Mesothelial cell of epicardium (in vitro differentiated cells): Measurements from ENCODE around the gene COX7B. TPM values are rescaled to one million over a fixed set of nuclear protein-coding genes. Genes with fewer than 3 reads are reported as not detected.

Experiments used
- DNase-seq, 2 experiments: peaks; one replicate each; pipeline ENCODE4 v3.0.0; 2021; ENCODE audit warnings: low spot score in 2 of 2; ENCODE audit not compliant: unreplicated experiment in 2 of 2
- H3K27ac Mint-ChIP-seq: 2 replicates; pipeline ENCODE4 v1.8.0; 2021; ENCODE audit warnings: mixed read lengths
- H3K27me3 Mint-ChIP-seq: 2 replicates; pipeline ENCODE4 v1.8.0; 2021; ENCODE audit warnings: low read depth, mixed read lengths
- H3K36me3 Mint-ChIP-seq: 2 replicates; pipeline ENCODE4 v1.8.0; 2021; ENCODE audit warnings: mixed read lengths
- H3K4me1 Mint-ChIP-seq: 2 replicates; pipeline ENCODE4 v1.8.0; 2021; ENCODE audit warnings: mixed read lengths
- H3K4me3 Mint-ChIP-seq: 2 replicates; pipeline ENCODE4 v1.8.0; 2021; ENCODE audit warnings: mild to moderate bottlenecking, moderate library complexity, mixed read lengths
- H3K9me3 Mint-ChIP-seq: 2 replicates; pipeline ENCODE4 v1.8.0; 2021; ENCODE audit warnings: mixed read lengths
- total RNA-seq: library from RNA; stranded (reverse); gene quantifications from 3 replicates; pipeline ENCODE4 v1.2.1, GENCODE V29; 2021
- TF ChIP-seq, protein P1 (sequence below): fragments of 200-600 bp; sonication (generic); IDR thresholded peaks from one replicate; pipeline ENCODE4 v1.5.0; 2021; ENCODE audit warnings: antibody characterized with exemption; ENCODE audit not compliant: unreplicated experiment

COX7B gene
- total RNA-seq, 1 donor from 2014 or later, result 140 TPM

DNA sequence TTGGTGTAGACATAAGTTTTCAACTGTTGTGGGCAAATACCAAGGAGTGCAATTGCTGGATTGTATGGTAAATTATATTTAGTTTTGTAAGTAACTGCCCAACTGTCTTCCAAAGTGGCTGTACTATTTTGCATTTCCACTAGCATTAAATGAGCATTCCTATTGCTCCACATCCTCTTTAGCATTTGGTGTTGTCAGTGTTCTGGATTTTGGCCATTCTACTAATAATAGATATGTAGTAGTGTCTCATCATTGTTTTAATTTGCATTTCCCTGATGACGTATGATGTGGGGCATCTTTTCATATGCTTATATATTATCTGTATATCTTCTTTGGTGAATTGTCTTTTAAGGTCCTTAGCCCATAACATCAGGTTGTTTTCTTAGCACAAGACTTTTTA is 52.9 kb downstream of the COX7B start:
- Mint-ChIP-seq H3K4me1 (no peaks in the 10 kb centered on the region), H3K27me3 (no peaks in the 10 kb centered on the region), H3K36me3 (no peaks in the 10 kb centered on the region), H3K4me3 (no peak overlapping the region), H3K9me3 (peaks cover 14% of the 10 kb centered on the region), H3K27ac (no peak overlapping the region)
- DNase-seq, result no peak
- TF ChIP-seq, protein P1, sequence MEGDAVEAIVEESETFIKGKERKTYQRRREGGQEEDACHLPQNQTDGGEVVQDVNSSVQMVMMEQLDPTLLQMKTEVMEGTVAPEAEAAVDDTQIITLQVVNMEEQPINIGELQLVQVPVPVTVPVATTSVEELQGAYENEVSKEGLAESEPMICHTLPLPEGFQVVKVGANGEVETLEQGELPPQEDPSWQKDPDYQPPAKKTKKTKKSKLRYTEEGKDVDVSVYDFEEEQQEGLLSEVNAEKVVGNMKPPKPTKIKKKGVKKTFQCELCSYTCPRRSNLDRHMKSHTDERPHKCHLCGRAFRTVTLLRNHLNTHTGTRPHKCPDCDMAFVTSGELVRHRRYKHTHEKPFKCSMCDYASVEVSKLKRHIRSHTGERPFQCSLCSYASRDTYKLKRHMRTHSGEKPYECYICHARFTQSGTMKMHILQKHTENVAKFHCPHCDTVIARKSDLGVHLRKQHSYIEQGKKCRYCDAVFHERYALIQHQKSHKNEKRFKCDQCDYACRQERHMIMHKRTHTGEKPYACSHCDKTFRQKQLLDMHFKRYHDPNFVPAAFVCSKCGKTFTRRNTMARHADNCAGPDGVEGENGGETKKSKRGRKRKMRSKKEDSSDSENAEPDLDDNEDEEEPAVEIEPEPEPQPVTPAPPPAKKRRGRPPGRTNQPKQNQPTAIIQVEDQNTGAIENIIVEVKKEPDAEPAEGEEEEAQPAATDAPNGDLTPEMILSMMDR, result no peak

DNA sequence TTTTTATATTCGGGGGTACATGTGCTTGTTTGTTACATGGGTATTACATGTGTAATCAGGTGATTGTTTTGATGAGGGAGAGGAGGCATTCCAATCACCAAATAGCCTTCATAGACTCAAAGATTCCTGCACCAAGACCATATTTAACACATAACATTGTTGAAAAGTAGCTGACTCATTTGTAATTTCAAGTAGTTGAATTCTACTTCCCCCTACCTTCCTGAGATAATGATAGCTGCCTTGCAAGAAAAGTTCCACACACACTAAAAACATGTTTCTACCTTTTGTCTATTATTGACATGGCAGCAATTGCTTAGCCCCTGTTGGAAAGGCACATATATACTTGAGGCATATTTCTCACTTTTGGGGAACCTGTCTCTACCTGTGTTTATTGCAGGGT is 54.0 kb downstream of the COX7B start:
- no peaks in the 10 kb centered on the region for H3K27me3 Mint-ChIP-seq
- TF ChIP-seq, protein P1, result no peak
- peaks cover 23% of the 10 kb centered on the region for H3K9me3 Mint-ChIP-seq
- no peak overlapping the region for H3K4me3 Mint-ChIP-seq
- DNase-seq, result no peak
- H3K27ac Mint-ChIP-seq, result no peak overlapping the region
- peaks cover 2% of the 10 kb centered on the region for H3K36me3 Mint-ChIP-seq
- no peaks in the 10 kb centered on the region for H3K4me1 Mint-ChIP-seq

DNA sequence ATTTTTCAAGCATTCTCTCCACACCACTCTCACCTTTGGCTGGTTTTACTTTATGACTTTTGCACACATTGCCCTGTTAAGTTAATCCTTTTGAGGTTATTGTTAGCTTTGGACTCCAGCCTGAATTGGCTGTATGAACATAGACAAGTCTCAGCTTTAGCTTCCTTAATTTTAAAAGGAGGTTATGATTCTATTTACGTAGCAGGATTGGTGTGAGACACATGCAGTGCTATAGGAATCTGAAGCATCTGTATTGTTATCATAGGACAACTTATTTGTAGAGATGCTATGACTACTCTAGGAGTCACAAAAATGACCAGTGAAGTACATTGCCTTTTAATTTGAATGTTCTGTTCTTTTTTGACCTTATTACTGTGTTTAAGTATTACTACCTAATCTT is 54.4 kb downstream of the COX7B start:
- no peak overlapping the region for H3K27ac Mint-ChIP-seq
- peaks cover 4% of the 10 kb centered on the region for H3K36me3 Mint-ChIP-seq
- H3K4me3 Mint-ChIP-seq, result no peak overlapping the region
- DNase-seq, result no peak
- H3K9me3 Mint-ChIP-seq, result peaks cover 25% of the 10 kb centered on the region
- TF ChIP-seq, protein P1, result no peak
- no peaks in the 10 kb centered on the region for H3K4me1 Mint-ChIP-seq
- no peaks in the 10 kb centered on the region for H3K27me3 Mint-ChIP-seq

Other genes starting within 250 kb of the COX7B start
- 165 to 170 TPM (median 168 TPM) in 3 replicates for gene ATRX, start 113.3 kb upstream of the COX7B start, total RNA-seq
- gene MAGT1, start 4.0 kb upstream of the COX7B start, total RNA-seq, result 46.9 to 48.3 TPM (median 47.3 TPM) in 3 replicates
- gene ATP7A, start 11.2 kb downstream of the COX7B start, total RNA-seq, result 17.4 to 18.2 TPM (median 18.1 TPM) in 3 replicates
- gene PGAM4, start 70.2 kb downstream of the COX7B start, total RNA-seq, result not detected in 3 replicates
- gene PGK1, start 204.8 kb downstream of the COX7B start, total RNA-seq, result 243 to 269 TPM (median 259 TPM) in 3 replicates
- 14.6 to 15.9 TPM (median 15.7 TPM) in 3 replicates for gene TAF9B, start 240.2 kb downstream of the COX7B start, total RNA-seq